HepG2 (cell line): ENCODE measurements around the gene PDLIM5. TPM values are rescaled to one million over a fixed set of nuclear protein-coding genes. Genes with fewer than 3 reads are reported as not detected.

Experiments
- ATAC-seq: fragments of 200-7000 bp; cut with Tn5 transposase; 3 replicates; pipeline ENCODE4 v1.9.1; 2020; ENCODE audit warnings: mild to moderate bottlenecking, moderate library complexity
- BruUV-seq: library from RNA; stranded (reverse); fragments of 400-500 nt; replicated peaks from 2 replicates; lab custom pipeline; 2021; lab: Mats Ljungman, UMichigan
- CTCF ChIA-PET: fragments of 300-600 bp; formaldehyde crosslinking; extraction: SDS; loops from one replicate; lab custom pipeline; 2021; ENCODE audit warnings: low total read pairs, inconsistent platforms, low intra/inter-chr PET ratio; lab: Yijun Ruan, JAX
- POLR2A ChIA-PET: fragments of 350-600 bp; sonication (Branson Sonifier 250); formaldehyde crosslinking; loops from one replicate; lab custom pipeline; 2020; ENCODE audit warnings: antibody characterized with exemption, inconsistent platforms; lab: Yijun Ruan, JAX
- DNase-seq: peaks from one replicate; pipeline ENCODE4 v3.0.0-alpha.2; 2015; ENCODE audit warnings: low spot score
- FAIRE-seq: peaks from 3 replicates; lab custom pipeline; 2011; peaks lifted over from hg19 to GRCh38; lab: Jason Lieb, UNC
- H2AFZ ChIP-seq: one replicate; pipeline ENCODE4 v1.6.1; 2011; ENCODE audit warnings: low read length, inconsistent platforms
- H3K27ac ChIP-seq: fragments of 300-600 bp; 3 replicates; pipeline ENCODE4 v1.8.0; 2011; ENCODE audit warnings: mixed run types, mild to moderate bottlenecking, mixed read lengths, low read length, inconsistent platforms; ENCODE audit not compliant: insufficient read depth; ENCODE audit errors: extremely low read length
- H3K27me3 ChIP-seq, 2 experiments: fragments of 200-600 bp in 1 of 2; 2 replicates in 1 of 2; 3 replicates in 1 of 2; pipeline versions ENCODE4 v1.6.0 to v1.8.0; 2011; ENCODE audit warnings: low read length in 2 of 2, mild to moderate bottlenecking in 2 of 2, moderate library complexity in 2 of 2, inconsistent platforms in 1 of 2; ENCODE audit not compliant: insufficient read depth in 2 of 2, control insufficient read depth in 1 of 2
- H3K36me3 ChIP-seq, 2 experiments: fragments of 200-600 bp in 1 of 2; replicated peaks in 1 of 2; 2 replicates in 1 of 2; 3 replicates in 1 of 2; pipeline versions ENCODE4 v1.5.1 to v1.8.0; 2011; ENCODE audit warnings: low read length in 2 of 2, inconsistent platforms in 1 of 2; ENCODE audit not compliant: insufficient read depth in 2 of 2, control insufficient read depth in 1 of 2
- H3K4me1 ChIP-seq: 2 replicates; pipeline ENCODE4 v1.5.1; 2012; ENCODE audit warnings: low read length, inconsistent platforms; ENCODE audit not compliant: insufficient read depth
- H3K4me2 ChIP-seq: 2 replicates; pipeline ENCODE4 v1.6.0; 2011; ENCODE audit warnings: low read depth, low read length, inconsistent platforms
- H3K4me3 ChIP-seq, 3 experiments: fragments of 200-600 bp in 1 of 3; sonication (generic), shearing (Covaris generic) in 1 of 3; replicated peaks in 1 of 3; 2 replicates each; pipeline ENCODE4 v1.5.1; 2011 to 2016; ENCODE audit warnings: low read length in 3 of 3, inconsistent platforms in 2 of 3, low read depth in 2 of 3, mild to moderate bottlenecking in 2 of 3, control low read depth in 1 of 3, mixed read lengths in 1 of 3; ENCODE audit not compliant: insufficient read depth in 1 of 3
- H3K79me2 ChIP-seq: one replicate; pipeline ENCODE4 v1.6.1; 2011; ENCODE audit warnings: low read length, inconsistent platforms; ENCODE audit not compliant: insufficient read depth
- H3K9ac ChIP-seq: 2 replicates; pipeline ENCODE4 v1.6.0; 2011; ENCODE audit warnings: mild to moderate bottlenecking, low read depth, low read length, inconsistent platforms; ENCODE audit not compliant: insufficient read depth
- H3K9me3 ChIP-seq: 2 replicates; pipeline ENCODE4 v1.5.1; 2012; ENCODE audit warnings: mild to moderate bottlenecking, low read length
- H4K20me1 ChIP-seq: 2 replicates; pipeline ENCODE4 v1.6.0; 2011; ENCODE audit warnings: inconsistent platforms, mild to moderate bottlenecking, low read length, moderate library complexity; ENCODE audit not compliant: insufficient read depth
- ARID5B ChIP-seq: IDR thresholded peaks from 2 replicates; pipeline ENCODE4 v1.4.0; 2020; ENCODE audit warnings: mild to moderate bottlenecking, missing genetic modification reagents
- ATAD3A ChIP-seq: sonication (generic); formaldehyde crosslinking; IDR thresholded peaks from 2 replicates; pipeline ENCODE4 v1.4.0; 2020; ENCODE audit warnings: missing genetic modification reagents
- BRD4 ChIP-seq: sonication (generic); formaldehyde crosslinking; IDR thresholded peaks from 2 replicates; pipeline ENCODE4 v1.4.0; 2020; ENCODE audit warnings: missing genetic modification reagents
- KAT8 ChIP-seq: IDR thresholded peaks from 2 replicates; pipeline ENCODE4 v1.6.1; 2016; ENCODE audit warnings: missing genetic modification reagents, missing compliant biosample characterization
- KMT2A ChIP-seq: sonication (generic); formaldehyde crosslinking; IDR thresholded peaks from 2 replicates; pipeline ENCODE4 v1.4.0; 2020; ENCODE audit warnings: missing genetic modification reagents
- MAFG ChIP-seq: sonication (generic); formaldehyde crosslinking; IDR thresholded peaks from 2 replicates; pipeline ENCODE4 v1.5.1; 2020; ENCODE audit warnings: mild to moderate bottlenecking, missing genetic modification reagents
- SRY ChIP-seq: sonication (generic); formaldehyde crosslinking; IDR thresholded peaks from 2 replicates; pipeline ENCODE4 v1.8.0; 2022; ENCODE audit warnings: mild to moderate bottlenecking, missing genetic modification reagents
- TFAP4 ChIP-seq: sonication (generic); IDR thresholded peaks from 2 replicates; pipeline ENCODE4 v1.6.1; 2016; ENCODE audit warnings: low read depth, borderline replicate concordance
- ZBTB42 ChIP-seq: sonication (generic); formaldehyde crosslinking; IDR thresholded peaks from 2 replicates; pipeline ENCODE4 v1.5.0; 2020; ENCODE audit warnings: mild to moderate bottlenecking, missing genetic modification reagents
- ZNF101 ChIP-seq: sonication (generic); formaldehyde crosslinking; IDR thresholded peaks from 2 replicates; pipeline ENCODE4 v1.4.0; 2020; ENCODE audit warnings: mild to moderate bottlenecking, low read depth, missing genetic modification reagents, borderline replicate concordance
- ZNF33B ChIP-seq: sonication (generic); formaldehyde crosslinking; IDR thresholded peaks from 2 replicates; pipeline ENCODE4 v1.5.1; 2020; ENCODE audit warnings: mild to moderate bottlenecking, missing genetic modification reagents
- ZNF609 ChIP-seq: sonication (generic); formaldehyde crosslinking; IDR thresholded peaks from 2 replicates; pipeline ENCODE4 v1.4.0; 2020; ENCODE audit warnings: mild to moderate bottlenecking, missing genetic modification reagents, borderline replicate concordance
- WGBS: methylation state at CpG from one replicate; pipeline ENCODE4 v1.1.6; 2017; ENCODE audit warnings: low lambda C conversion rate; 5-methylcytosine and 5-hydroxymethylcytosine counted together
- in situ Hi-C: cut with HindIII; loops from 2 replicates; pipeline ENCODE4 v1.10.0; 2017; ENCODE audit warnings: low pct_unique_long_range_greater_than_20kb; ENCODE audit not compliant: extremely low pct_ligation_motif_present
- intact Hi-C: fragments of 100-400 bp; cut with micrococcal nuclease; formaldehyde crosslinking; loops from one replicate; pipeline ENCODE4 v1.10.0; 2022; ENCODE audit not compliant: unreplicated experiment
- polyA plus RNA-seq, 8 experiments: library from polyadenylated mRNA; depleted of rRNA in 3 of 8; stranded (reverse) in 7 of 8; unstranded in 1 of 8; fragments of >200 nt; fragmentation: Illumina TruSeq in 4 of 8; extraction: Trizol in 4 of 8; gene quantifications; 2 replicates each; pipeline versions ENCODE4 v1.2.1 to v1.2.3, GENCODE V29; 2011 to 2016; ENCODE audit warnings: low read depth in 4 of 8, missing spikeins in 1 of 8, mixed read lengths in 1 of 8; ENCODE audit not compliant: insufficient read depth in 1 of 8
- total RNA-seq, 5 experiments: library from RNA; depleted of rRNA; stranded (reverse); fragments of >200 nt; fragmentation: Illumina TruSeq; extraction: Trizol; gene quantifications; 2 replicates each; pipeline ENCODE4 v1.2.3, GENCODE V29; 2016; ENCODE audit warnings: low read depth in 1 of 5
- TF ChIP-seq, protein P1 (sequence below): sonication (generic); formaldehyde crosslinking; IDR thresholded peaks from 2 replicates; pipeline ENCODE4 v1.8.1; 2022; ENCODE audit warnings: low read depth, mild to moderate bottlenecking, missing genetic modification reagents

The PDLIM5 gene
- total and polyA plus RNA-seq, 2 of the 13 experiments (the other 11 are each of a cell fraction or from before 2014, with no cell fraction given), result 52.8 to 119 TPM

DNA sequence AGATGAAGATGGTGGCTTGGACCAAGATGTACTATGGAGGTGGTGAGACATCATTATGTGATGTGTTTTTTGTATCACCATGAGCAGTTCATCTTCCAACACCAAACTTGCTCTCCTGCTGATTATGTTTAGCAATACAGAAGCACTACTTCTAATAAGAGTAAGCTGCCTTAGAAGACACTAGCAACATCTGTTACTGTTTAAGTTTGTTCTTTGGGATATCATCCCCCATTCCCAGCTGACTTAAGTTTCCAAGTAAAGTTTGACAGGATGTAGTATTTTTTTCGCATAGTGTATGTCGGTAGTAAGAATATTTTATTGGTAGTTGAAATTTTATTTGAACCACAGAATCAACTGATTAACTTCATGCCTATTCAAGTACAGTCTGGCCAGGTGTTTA, 182.5 kb downstream of the PDLIM5 start:
- intact Hi-C loops, result no loop called here
- TF ChIP-seq KAT8 (CRISPR knock-in tag) (no peak), ZBTB42 (CRISPR knock-in tag) (no peak), ZNF33B (no peak), TFAP4 (no peak), KMT2A (CRISPR knock-in tag) (no peak), MAFG (CRISPR knock-in tag) (no peak), ATAD3A (CRISPR knock-in tag) (no peak), ZNF101 (CRISPR knock-in tag) (no peak), ARID5B (no peak), BRD4 (no peak), ZNF609 (CRISPR knock-in tag) (no peak), SRY (CRISPR knock-in tag) (no peak)
- TF ChIP-seq, protein P1, sequence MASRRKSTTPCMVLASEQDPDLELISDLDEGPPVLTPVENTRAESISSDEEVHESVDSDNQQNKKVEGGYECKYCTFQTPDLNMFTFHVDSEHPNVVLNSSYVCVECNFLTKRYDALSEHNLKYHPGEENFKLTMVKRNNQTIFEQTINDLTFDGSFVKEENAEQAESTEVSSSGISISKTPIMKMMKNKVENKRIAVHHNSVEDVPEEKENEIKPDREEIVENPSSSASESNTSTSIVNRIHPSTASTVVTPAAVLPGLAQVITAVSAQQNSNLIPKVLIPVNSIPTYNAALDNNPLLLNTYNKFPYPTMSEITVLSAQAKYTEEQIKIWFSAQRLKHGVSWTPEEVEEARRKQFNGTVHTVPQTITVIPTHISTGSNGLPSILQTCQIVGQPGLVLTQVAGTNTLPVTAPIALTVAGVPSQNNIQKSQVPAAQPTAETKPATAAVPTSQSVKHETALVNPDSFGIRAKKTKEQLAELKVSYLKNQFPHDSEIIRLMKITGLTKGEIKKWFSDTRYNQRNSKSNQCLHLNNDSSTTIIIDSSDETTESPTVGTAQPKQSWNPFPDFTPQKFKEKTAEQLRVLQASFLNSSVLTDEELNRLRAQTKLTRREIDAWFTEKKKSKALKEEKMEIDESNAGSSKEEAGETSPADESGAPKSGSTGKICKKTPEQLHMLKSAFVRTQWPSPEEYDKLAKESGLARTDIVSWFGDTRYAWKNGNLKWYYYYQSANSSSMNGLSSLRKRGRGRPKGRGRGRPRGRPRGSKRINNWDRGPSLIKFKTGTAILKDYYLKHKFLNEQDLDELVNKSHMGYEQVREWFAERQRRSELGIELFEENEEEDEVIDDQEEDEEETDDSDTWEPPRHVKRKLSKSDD (CRISPR knock-in tag), result no peak

More for the DNA sequence above, 182.5 kb downstream of the PDLIM5 start:
- no peaks in the 10 kb centered on the region for H4K20me1 ChIP-seq
- H3K27me3 ChIP-seq, result no peaks in the 10 kb centered on the region
- H3K9me3 ChIP-seq, result no peaks in the 10 kb centered on the region
- ChIA-PET POLR2A (no interaction called here), CTCF (no interaction called here)
- DNase-seq (no peak), ATAC-seq (no peak), FAIRE-seq (no peak)
- no TSS peak for BruUV-seq
- H3K27ac ChIP-seq, result no peak overlapping the region
- no peaks in the 10 kb centered on the region for H3K79me2 ChIP-seq
- H3K4me2 ChIP-seq, result no peak overlapping the region
- H3K4me3 ChIP-seq, result no peak overlapping the region
- H3K36me3 ChIP-seq, result peaks cover 9 to 23% of the 10 kb centered on the region in 2 experiments; a peak in 4 of 5 replicates
- H3K4me1 ChIP-seq, result no peaks in the 10 kb centered on the region
- in situ Hi-C loops, result no loop called here
- H3K9ac ChIP-seq, result no peak overlapping the region
- WGBS, result 94% methylated on average over 2 of the region's 2 CpGs
- H2AFZ ChIP-seq, result no peak overlapping the region
